ENCODE data around the gene RIMS4. TPM values are rescaled to one million over a fixed set of nuclear protein-coding genes. Genes with fewer than 3 reads are reported as not detected.

The RIMS4 gene
- polyA plus RNA-seq, 5 donors: 1.9 to 6.0 (median 3.2) TPM

GRCh38 chr20:44703183-44703925 lies 107.0 kb downstream of the RIMS4 start:
- no peak for DNase-seq

GRCh38 chr20:44702776-44703175 lies 107.6 kb downstream of the RIMS4 start:
- DNase-seq: peak; percentile 90

GRCh38 chr20:44701858-44702256 lies 108.5 kb downstream of the RIMS4 start:
- no peak for DNase-seq

Other genes with a start within 250 kb of the RIMS4 start
- 10 to 100 TPM; 49.1 to 68.5 (median 62.4) TPM for gene PKIG, start 228.0 kb downstream of the RIMS4 start, polyA plus RNA-seq (ENCODE audit: insufficient read depth in 1 of 5, insufficient read length in 5 of 5, low replicate concordance in 1 of 5)
- gene ADA, start 158.8 kb downstream of the RIMS4 start, polyA plus RNA-seq (ENCODE audit: insufficient read depth in 1 of 5, insufficient read length in 5 of 5, low replicate concordance in 1 of 5): 1 to 10 TPM; 4.8 to 7.9 (median 5.8) TPM
- gene CCN5, start 95.2 kb downstream of the RIMS4 start, polyA plus RNA-seq (ENCODE audit: insufficient read depth in 1 of 5, insufficient read length in 5 of 5, low replicate concordance in 1 of 5): under 1 TPM; 0.27 to 0.43 (median 0.36) TPM
- gene KCNK15, start 64.7 kb downstream of the RIMS4 start, polyA plus RNA-seq (ENCODE audit: insufficient read depth in 1 of 5, insufficient read length in 5 of 5, low replicate concordance in 1 of 5): not detected
- 100 to 1,000 TPM; 161 to 195 (median 178) TPM for gene YWHAB, start 75.2 kb upstream of the RIMS4 start, polyA plus RNA-seq (ENCODE audit: insufficient read depth in 1 of 5, insufficient read length in 5 of 5, low replicate concordance in 1 of 5)
- gene PABPC1L, start 99.5 kb upstream of the RIMS4 start, polyA plus RNA-seq (ENCODE audit: insufficient read depth in 1 of 5, insufficient read length in 5 of 5, low replicate concordance in 1 of 5): 100 to 1,000 TPM in 1 of 5 donors, 10 to 100 TPM in 4; 74.3 to 110 (median 86.3) TPM
- gene TOMM34, start 149.9 kb upstream of the RIMS4 start, polyA plus RNA-seq (ENCODE audit: insufficient read depth in 1 of 5, insufficient read length in 5 of 5, low replicate concordance in 1 of 5): 10 to 100 TPM; 25.0 to 26.6 (median 25.3) TPM
- 10 to 100 TPM; 18.7 to 31.4 (median 26.8) TPM for gene STK4, start 156.0 kb upstream of the RIMS4 start, polyA plus RNA-seq (ENCODE audit: insufficient read depth in 1 of 5, insufficient read length in 5 of 5, low replicate concordance in 1 of 5)

All from right lung (tissue), 5 donors.